Germinal center (tissue), 1 donor: ENCODE results near the gene PPP1R27.

ENCODE experiments used
- DNase-seq: peaks from one replicate; pipeline ENCODE4 v3.0.0; 2012; ENCODE audit warnings: mixed read lengths, low spot score

PPP1R27 gene

GRCh38 chr17:81821147-81821546, 13.7 kb downstream of the PPP1R27 start:
- no peak for DNase-seq

- DNase-seq, result no peak
Observed at GRCh38 chr17:81819708-81820107, 15.1 kb downstream of the PPP1R27 start.

- DNase-seq, result no peak
Observed at GRCh38 chr17:81817758-81818147, 17.1 kb downstream of the PPP1R27 start.

- DNase-seq, result no peak
Observed at GRCh38 chr17:81815646-81815986, 19.2 kb downstream of the PPP1R27 start.

GRCh38 chr17:81814748-81815645, 19.9 kb downstream of the PPP1R27 start:
- no peak for DNase-seq

- DNase-seq, result no peak
Observed at GRCh38 chr17:81813861-81814683, 20.8 kb downstream of the PPP1R27 start.

- no peak for DNase-seq
Observed at GRCh38 chr17:81813371-81813684, 21.5 kb downstream of the PPP1R27 start.

- no peak for DNase-seq
Observed at GRCh38 chr17:81812571-81813370, 22.1 kb downstream of the PPP1R27 start.

GRCh38 chr17:81811705-81812570, 22.9 kb downstream of the PPP1R27 start:
- no peak for DNase-seq

GRCh38 chr17:81810892-81811704, 23.8 kb downstream of the PPP1R27 start:
- no peak for DNase-seq

GRCh38 chr17:81810476-81810875, 24.4 kb downstream of the PPP1R27 start:
- no peak for DNase-seq

GRCh38 chr17:81809556-81809998, 25.3 kb downstream of the PPP1R27 start:
- no peak for DNase-seq

GRCh38 chr17:81808778-81809555, 25.9 kb downstream of the PPP1R27 start:
- DNase-seq, result no peak

GRCh38 chr17:81807839-81808238, 27.0 kb downstream of the PPP1R27 start:
- no peak for DNase-seq

- DNase-seq, result no peak
Observed at GRCh38 chr17:81807210-81807719, 27.6 kb downstream of the PPP1R27 start.

GRCh38 chr17:81806461-81807209, 28.2 kb downstream of the PPP1R27 start:
- DNase-seq, result no peak

GRCh38 chr17:81805707-81806460, 29.0 kb downstream of the PPP1R27 start:
- no peak for DNase-seq
